Measurements from ENCODE around the gene DEDD2.
A peak's percentile ranks its signal among the peaks of the same experiment; 100 is the strongest.

The DEDD2 gene

GRCh38 chr19:42226886-42227285 is 9.4 kb upstream of the DEDD2 start:
- DNase-seq = no peak

GRCh38 chr19:42225718-42226292 is 8.3 kb upstream of the DEDD2 start:
- DNase-seq = no peak

GRCh38 chr19:42224940-42225717 is 7.7 kb upstream of the DEDD2 start:
- DNase-seq = no peak

GRCh38 chr19:42220751-42221097 is 3.2 kb upstream of the DEDD2 start:
- no peak for DNase-seq

GRCh38 chr19:42219812-42220750 is 2.6 kb upstream of the DEDD2 start, which contains the start of gene ZNF526:
ZNF526 (plus strand) TSS chr19:42220312; CDS start chr19:42224404, 4,092 bp downstream.
- peak; percentile 92 for DNase-seq

GRCh38 chr19:42216653-42217519 is 591 bp downstream of the DEDD2 start:
- DNase-seq = no peak

GRCh38 chr19:42214810-42215485 is 2.5 kb downstream of the DEDD2 start:
- DNase-seq = no peak

- no peak for DNase-seq
Measured at GRCh38 chr19:42212886-42213285, 4.6 kb downstream of the DEDD2 start.

GRCh38 chr19:42208612-42209011 is 8.9 kb downstream of the DEDD2 start:
- no peak for DNase-seq

- peak; percentile 32 for DNase-seq
Measured at GRCh38 chr19:42207767-42208271, 9.7 kb downstream of the DEDD2 start.

GRCh38 chr19:42206871-42207755 is 10.4 kb downstream of the DEDD2 start:
- no peak for DNase-seq

- DNase-seq = no peak
Measured at GRCh38 chr19:42204664-42205063, 12.8 kb downstream of the DEDD2 start.

- DNase-seq = no peak
Measured at GRCh38 chr19:42203700-42204099, 13.8 kb downstream of the DEDD2 start.

- DNase-seq = no peak
Measured at GRCh38 chr19:42202290-42202880, 15.1 kb downstream of the DEDD2 start.

- DNase-seq = peak; percentile 41
Measured at GRCh38 chr19:42201489-42202289, 15.8 kb downstream of the DEDD2 start.

GRCh38 chr19:42200116-42200715 is 17.3 kb downstream of the DEDD2 start:
- no peak for DNase-seq

GRCh38 chr19:42199440-42200115 is 17.9 kb downstream of the DEDD2 start:
- peak; percentile 36 for DNase-seq
